ENCODE results near the gene PCNX3. TPM values are rescaled to one million over a fixed set of nuclear protein-coding genes. Genes with fewer than 3 reads are reported as not detected.

Gene PCNX3
- total and polyA plus RNA-seq, 2 donors (not counting 3 experiments of a cell fraction or from before 2014, with no cell fraction given) = 42.6 to 53.9 TPM

GRCh38 chr11:65617990-65618751, 2.6 kb downstream of the PCNX3 start:
- dilution Hi-C loops (cut with MboI; ENCODE audit: extremely low pct_ligation_motif_present, low sequenced_read_pairs) (no loop called here), intact Hi-C loops (cut with micrococcal nuclease) (no loop called here)
- no TSS peak for BruUV-seq (replicated peaks)
- H3K9me3 ChIP-seq (replicated peaks; ENCODE audit: control insufficient read depth, insufficient read depth, low read length) = no peaks in the 10 kb centered on the region
- no peak overlapping the region for H3K4me2 ChIP-seq (ENCODE audit: insufficient read depth, low read length)
- ChIA-PET CTCF (no interaction called here), POLR2A (no interaction called here)
- FAIRE-seq (no peak), DNase-seq (ENCODE audit: low read depth, low spot score) (no peak)
- no peak overlapping the region for H2AFZ ChIP-seq (ENCODE audit: low read depth, low read length)
- TF ChIP-seq FOS (IDR thresholded peaks at IDR 0.05; ENCODE audit: borderline replicate concordance, insufficient read depth, low read length) (no peak), POLR2AphosphoS5 (IDR thresholded peaks at IDR 0.05; ENCODE audit: insufficient read depth, low read depth, low read length) (no peak), JUN (IDR thresholded peaks at IDR 0.05; ENCODE audit: borderline replicate concordance, insufficient read depth, insufficient read length, low read depth) (no peak), MYC (IDR thresholded peaks at IDR 0.05; ENCODE audit: low read depth, low read length) (no peak), POLR2A (IDR thresholded peaks at IDR 0.05; ENCODE audit: low read depth, low read length) (no peak), MAX (IDR thresholded peaks at IDR 0.05; ENCODE audit: insufficient read depth, insufficient read length) (no peak), EZH2 (IDR thresholded peaks at IDR 0.05; ENCODE audit: borderline replicate concordance, low read depth, low read length, severe bottlenecking) (no peak), GATA2 (IDR thresholded peaks at IDR 0.05; ENCODE audit: insufficient read depth, insufficient read length, low read depth, low read length) (no peak)
- TF ChIP-seq, protein P1, sequence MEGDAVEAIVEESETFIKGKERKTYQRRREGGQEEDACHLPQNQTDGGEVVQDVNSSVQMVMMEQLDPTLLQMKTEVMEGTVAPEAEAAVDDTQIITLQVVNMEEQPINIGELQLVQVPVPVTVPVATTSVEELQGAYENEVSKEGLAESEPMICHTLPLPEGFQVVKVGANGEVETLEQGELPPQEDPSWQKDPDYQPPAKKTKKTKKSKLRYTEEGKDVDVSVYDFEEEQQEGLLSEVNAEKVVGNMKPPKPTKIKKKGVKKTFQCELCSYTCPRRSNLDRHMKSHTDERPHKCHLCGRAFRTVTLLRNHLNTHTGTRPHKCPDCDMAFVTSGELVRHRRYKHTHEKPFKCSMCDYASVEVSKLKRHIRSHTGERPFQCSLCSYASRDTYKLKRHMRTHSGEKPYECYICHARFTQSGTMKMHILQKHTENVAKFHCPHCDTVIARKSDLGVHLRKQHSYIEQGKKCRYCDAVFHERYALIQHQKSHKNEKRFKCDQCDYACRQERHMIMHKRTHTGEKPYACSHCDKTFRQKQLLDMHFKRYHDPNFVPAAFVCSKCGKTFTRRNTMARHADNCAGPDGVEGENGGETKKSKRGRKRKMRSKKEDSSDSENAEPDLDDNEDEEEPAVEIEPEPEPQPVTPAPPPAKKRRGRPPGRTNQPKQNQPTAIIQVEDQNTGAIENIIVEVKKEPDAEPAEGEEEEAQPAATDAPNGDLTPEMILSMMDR (IDR thresholded peaks at IDR 0.05; ENCODE audit: extremely low read depth in 1 of 2, insufficient read depth in 1 of 2, low read depth in 1 of 2, low read length in 2 of 2) = no peak
- no peaks in the 10 kb centered on the region for H4K20me1 ChIP-seq (replicated peaks; ENCODE audit: control insufficient read depth, extremely low read depth, insufficient read depth, low read length)
- H3K36me3 ChIP-seq (ENCODE audit: control insufficient read depth in 2 of 2, extremely low read depth in 1 of 2, insufficient read depth in 2 of 2, low read length in 2 of 2) = peaks cover 2 to 40% of the 10 kb centered on the region in 2 experiments
- H3K27me3 ChIP-seq (ENCODE audit: control insufficient read depth in 2 of 2, insufficient read depth in 2 of 2, low read length in 2 of 2) = no peaks in the 10 kb centered on the region
- no peaks in the 10 kb centered on the region for H3K9me1 ChIP-seq (replicated peaks; ENCODE audit: control insufficient read depth, extremely low read depth, insufficient read depth, low read length)
- peaks cover 32% of the 10 kb centered on the region for H3K79me2 ChIP-seq (ENCODE audit: control insufficient read depth, insufficient read depth, low read length)
- H3K4me3 ChIP-seq (replicated peaks in 1 of 3; ENCODE audit: insufficient read depth in 1 of 3, low read depth in 1 of 3, low read length in 3 of 3) = no peak overlapping the region
- no peak overlapping the region for H3K9ac ChIP-seq (replicated peaks; ENCODE audit: extremely low read depth, insufficient read depth, low read length)
- no peak overlapping the region for H3K27ac ChIP-seq (ENCODE audit: insufficient read depth, low read depth, low read length)
- H3K4me1 ChIP-seq (ENCODE audit: control insufficient read depth, extremely low read depth, insufficient read depth, low read length) = peaks cover 13% of the 10 kb centered on the region
